Skin epidermis (tissue), 12 donors: ENCODE measurements around the gene MYL6.

Experiments
- H3K27ac ChIP-seq, 21 experiments: fragments of 200-600 bp; sonication (generic) in 11 of 21; one replicate each; pipeline ENCODE4 v1.5.0; 2020; ENCODE audit warnings: mild to moderate bottlenecking in 3 of 21, inconsistent platforms in 2 of 21, moderate library complexity in 2 of 21
- H3K4me3 ChIP-seq, 7 experiments: fragments of 200-600 bp; sonication (generic) in 2 of 7; one replicate each; pipeline ENCODE4 v1.5.0; 2020; ENCODE audit warnings: inconsistent platforms in 2 of 7, mild to moderate bottlenecking in 2 of 7, moderate library complexity in 1 of 7

MYL6 gene

GRCh38 chr12:56127888-56128669 is 30.1 kb upstream of the MYL6 start, which contains the start of gene ESYT1:
Gene ESYT1, plus strand, starts transcription at chr12:56128267. Its CDS starts 53 bp downstream, at chr12:56128320.
- peak within 1 kb of the TSS; percentile 66 to 88 (median 75) for H3K4me3 ChIP-seq
- peak within 1 kb of the TSS; percentile 75 to 93 (median 86) for H3K27ac ChIP-seq

GRCh38 chr12:56128670-56129205 is 29.4 kb upstream of the MYL6 start:
- Histone ChIP-seq H3K4me3 (peak overlapping the region; percentile 66 to 88 (median 75)), H3K27ac (peak overlapping the region; percentile 75 to 93 (median 86))

- H3K27ac ChIP-seq = peak overlapping the region in 20 of 21 experiments; percentile 75 to 93 (median 86)
- peak overlapping the region; percentile 66 to 88 (median 75) for H3K4me3 ChIP-seq
Observed at GRCh38 chr12:56129206-56129941, 28.8 kb upstream of the MYL6 start.

- peak overlapping the region in 20 of 21 experiments; percentile 75 to 93 (median 86) for H3K27ac ChIP-seq
- peak overlapping the region; percentile 66 to 88 (median 75) for H3K4me3 ChIP-seq
Observed at GRCh38 chr12:56129942-56130495, 28.1 kb upstream of the MYL6 start.

GRCh38 chr12:56130876-56131275 is 27.3 kb upstream of the MYL6 start:
- H3K27ac ChIP-seq = peak overlapping the region in 6 of 21 experiments; percentile 41 to 93 (median 86)
- H3K4me3 ChIP-seq = no peak overlapping the region

- H3K27ac ChIP-seq = no peak overlapping the region
- H3K4me3 ChIP-seq = no peak overlapping the region
Observed at GRCh38 chr12:56134897-56135296, 23.3 kb upstream of the MYL6 start.

- Histone ChIP-seq H3K4me3 (no peak overlapping the region), H3K27ac (no peak overlapping the region)
Observed at GRCh38 chr12:56137853-56138571, 20.1 kb upstream of the MYL6 start.

GRCh38 chr12:56141946-56142784 is 16.0 kb upstream of the MYL6 start:
- no peak overlapping the region for H3K4me3 ChIP-seq
- peak overlapping the region in 7 of 21 experiments; percentile 3 to 76 (median 14) for H3K27ac ChIP-seq

- H3K27ac ChIP-seq = peak overlapping the region in 11 of 21 experiments; percentile 4 to 76 (median 37)
Observed at GRCh38 chr12:56143217-56143616, 14.9 kb upstream of the MYL6 start.

GRCh38 chr12:56143870-56144269 is 14.3 kb upstream of the MYL6 start:
- no peak overlapping the region for H3K4me3 ChIP-seq
- H3K27ac ChIP-seq = peak overlapping the region in 8 of 21 experiments; percentile 32 to 76 (median 45)

More at GRCh38 chr12:56143217-56143616, 14.9 kb upstream of the MYL6 start:
- H3K4me3 ChIP-seq = no peak overlapping the region

GRCh38 chr12:56145217-56145616 is 12.9 kb upstream of the MYL6 start:
- H3K27ac ChIP-seq = peak overlapping the region in 3 of 21 experiments; percentile 7 to 64 (median 26)
- H3K4me3 ChIP-seq = no peak overlapping the region

GRCh38 chr12:56146492-56147460 is 11.4 kb upstream of the MYL6 start:
- no peak overlapping the region for H3K4me3 ChIP-seq
- H3K27ac ChIP-seq = peak overlapping the region in 2 of 21 experiments; percentile 4 to 11

GRCh38 chr12:56150563-56150962 is 7.6 kb upstream of the MYL6 start:
- H3K4me3 ChIP-seq = no peak overlapping the region
- peak overlapping the region in 1 of 21 experiments; percentile 14 for H3K27ac ChIP-seq

- H3K4me3 ChIP-seq = peak overlapping the region; percentile 40 to 64 (median 53)
Observed at GRCh38 chr12:56151672-56152131, 6.5 kb upstream of the MYL6 start.

GRCh38 chr12:56152132-56152755 is 5.9 kb upstream of the MYL6 start, which contains the start of gene MYL6B:
Gene MYL6B, plus strand, starts transcription at chr12:56152587. Its CDS starts 1,332 bp downstream, at chr12:56153919.
- peak within 1 kb of the TSS; percentile 40 to 64 (median 53) for H3K4me3 ChIP-seq
- H3K27ac ChIP-seq = peak within 1 kb of the TSS; percentile 66 to 97 (median 93)

More at GRCh38 chr12:56151672-56152131, 6.5 kb upstream of the MYL6 start:
- peak overlapping the region; percentile 66 to 97 (median 93) for H3K27ac ChIP-seq
